GM12891 (cell line): ENCODE measurements around the gene FEZF2.

Experiments
- POLR2A ChIP-seq: IDR thresholded peaks from 2 replicates; pipeline ENCODE4 v1.6.1; 2011; ENCODE audit warnings: low read depth, low read length, control low read depth
- POLR2AphosphoS5 ChIP-seq: IDR thresholded peaks from 2 replicates; pipeline ENCODE4 v1.6.1; 2011; ENCODE audit warnings: low read depth, low read length, control low read depth
- TAF1 ChIP-seq: IDR thresholded peaks from 2 replicates; pipeline ENCODE4 v1.6.1; 2011; ENCODE audit warnings: low read depth, low read length, control low read depth

DNA sequence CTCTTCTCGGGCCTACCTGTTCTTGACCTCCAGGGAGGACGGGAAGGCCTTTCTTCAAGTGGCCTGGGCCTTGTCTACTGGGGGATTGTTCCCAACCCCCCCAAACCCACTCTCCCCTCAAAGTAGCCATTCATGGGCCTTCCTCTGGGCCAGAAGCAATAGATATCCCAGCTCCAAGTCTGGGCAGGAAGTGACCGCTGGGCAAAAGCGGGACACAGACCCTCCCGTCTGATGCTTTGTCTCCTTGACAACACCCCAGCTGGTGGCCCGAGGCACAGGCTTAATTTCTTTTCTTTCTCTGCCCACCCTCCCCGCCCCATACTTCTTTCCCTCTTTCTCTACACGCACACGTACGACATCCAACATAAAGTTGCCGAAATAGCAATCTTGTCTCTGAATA is 41.4 kb upstream of the FEZF2 start:
- TF ChIP-seq POLR2A = no peak
- TF ChIP-seq POLR2AphosphoS5 = no peak
- TF ChIP-seq TAF1 = no peak
